K562 treated with DMSO at 1 percent for 12 hours (cell line): Measurements from ENCODE around the gene SBK1. TPM values are rescaled to one million over a fixed set of nuclear protein-coding genes. Genes with fewer than 3 reads are reported as not detected.

Experiments used
- total RNA-seq: library from RNA; unstranded; fragments of 300-600 nt; gene quantifications from 2 replicates; pipeline ENCODE4 v1.2.3, GENCODE V29; 2022; ENCODE audit not compliant: insufficient read depth

Gene SBK1
- total RNA-seq, result not detected in 2 replicates

DNA sequence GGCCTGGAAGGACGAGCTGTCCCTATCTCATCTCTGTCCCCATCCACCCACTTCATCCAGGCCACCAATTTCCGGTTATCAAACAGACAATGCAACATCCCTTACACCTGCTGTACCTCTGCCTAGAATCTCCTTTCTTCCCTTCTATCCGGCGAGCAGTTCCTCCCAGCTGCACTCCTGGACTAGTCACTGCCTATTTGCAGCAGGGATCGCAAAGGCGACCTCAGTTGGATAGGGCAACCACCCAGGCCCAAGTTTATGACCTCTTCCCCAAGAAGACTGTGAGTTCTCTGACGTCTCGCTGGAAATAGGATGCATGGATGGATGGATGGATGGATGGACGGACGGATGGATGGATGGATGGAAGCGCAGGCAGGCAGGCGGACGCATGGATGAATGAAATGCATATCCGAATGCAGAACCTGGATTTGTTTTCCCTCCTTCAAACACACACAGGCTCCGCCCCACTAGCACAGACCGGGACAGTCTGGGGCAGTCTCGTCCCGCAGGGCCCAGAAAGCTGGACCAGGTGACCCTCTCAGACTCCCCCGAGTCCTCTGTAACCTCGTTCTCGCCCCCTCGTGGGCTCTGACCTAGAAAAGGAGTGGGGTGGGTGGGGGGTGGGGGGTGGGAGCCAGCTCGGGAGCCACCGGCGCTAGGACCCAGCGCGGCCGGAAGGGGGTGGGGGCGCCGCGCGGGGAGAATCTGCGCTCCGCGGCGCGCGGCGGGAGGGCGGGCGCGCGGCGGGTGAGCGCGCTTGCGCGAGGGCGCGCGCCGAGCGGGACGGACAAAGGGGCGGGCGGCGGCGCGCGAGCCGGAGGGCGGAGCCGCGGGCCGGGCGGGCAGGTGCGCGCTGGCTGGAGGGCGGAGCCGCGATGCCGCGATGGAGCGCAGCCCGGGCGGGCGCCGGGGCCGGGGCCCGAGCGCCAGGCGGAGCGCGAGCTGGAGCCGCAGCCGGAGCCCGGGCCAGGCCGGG is at the start of gene SBK1:
SBK1 (plus strand) TSS at position 875 of the 976 bp plus-strand sequence. CDS start 24,867 bp downstream, outside the sequence.

DNA sequence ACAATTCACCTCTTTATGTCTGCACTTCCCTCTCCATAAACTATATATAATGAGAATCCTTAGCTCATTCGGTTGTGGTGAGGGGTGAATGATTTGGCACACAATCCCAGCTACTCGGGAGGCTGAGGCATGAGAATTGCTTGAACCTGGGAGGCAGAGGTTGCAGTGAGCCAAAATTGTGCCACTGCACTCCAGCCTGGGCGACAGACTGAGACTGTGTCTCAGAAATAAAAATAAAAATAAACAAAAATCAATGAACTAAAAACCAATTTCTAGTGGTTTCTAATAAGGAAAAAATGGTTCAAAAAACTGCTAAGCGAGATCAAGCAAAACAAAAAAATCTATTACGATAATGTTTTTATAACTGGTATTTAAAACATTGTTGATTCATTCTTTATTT is 71.1 kb downstream of the SBK1 start, which contains the start of gene NPIPB6:
NPIPB6 (minus strand) TSS at position 101 of the 400 bp plus-strand sequence. CDS start 686 bp downstream, outside the sequence.

Other genes starting within 250 kb of the SBK1 start
- gene GSG1L, start 228.8 kb upstream of the SBK1 start, total RNA-seq, result not detected in 2 replicates
- 56.4 and 77.3 TPM in 2 replicates for gene XPO6, start 80.6 kb upstream of the SBK1 start, total RNA-seq
- gene NPIPB6, start 71.0 kb downstream of the SBK1 start, total RNA-seq, result 0.64 TPM in 1 of 2 replicates, not detected in the other
- gene EIF3CL, start 111.3 kb downstream of the SBK1 start, total RNA-seq, result 111 and 117 TPM in 2 replicates
- gene NPIPB7, start 179.8 kb downstream of the SBK1 start, total RNA-seq, result not detected in 2 replicates
- gene CLN3, start 199.5 kb downstream of the SBK1 start, total RNA-seq, result 29.1 and 53.8 TPM in 2 replicates
- gene APOBR, start 202.1 kb downstream of the SBK1 start, total RNA-seq, result 4.7 and 4.9 TPM in 2 replicates
- not detected in 2 replicates for gene IL27, start 214.3 kb downstream of the SBK1 start, total RNA-seq
- gene NUPR1, start 246.4 kb downstream of the SBK1 start, total RNA-seq, result 107 and 122 TPM in 2 replicates